ENCODE results near the gene SLC2A8.

- no peak for TF ChIP-seq CTCF (IDR thresholded peaks at IDR 0.05)
- no peak for TF ChIP-seq POLR2AphosphoS5 (IDR thresholded peaks at IDR 0.05)
Observed at GRCh38 chr9:127405344-127406125, 8.6 kb downstream of the SLC2A8 start.

Data from sigmoid colon (tissue), 4 donors.